A549 (cell line): ENCODE measurements around the gene CCL8. TPM values are rescaled to one million over a fixed set of nuclear protein-coding genes. Genes with fewer than 3 reads are reported as not detected.

Experiments used
- ATAC-seq, 2 experiments: fragments of 200-7000 bp in 1 of 2; fragments of >200 bp in 1 of 2; cut with Nextera tagmentation in 1 of 2; cut with Tn5 transposase in 1 of 2; 3 replicates each; pipeline versions ENCODE4 v1.8.0 to v1.9.1; 2018 to 2020; ENCODE audit warnings: mild to moderate bottlenecking in 1 of 2, moderate library complexity in 1 of 2
- CTCF ChIA-PET: fragments of 300-600 bp; sonication (Branson Sonifier 250); formaldehyde crosslinking; extraction: SDS; loops from one replicate; lab custom pipeline; 2021; ENCODE audit warnings: antibody characterized with exemption, inconsistent platforms; lab: Yijun Ruan, JAX
- POLR2A ChIA-PET: fragments of 350-600 bp; formaldehyde crosslinking; extraction: SDS; loops from one replicate; lab custom pipeline; 2021; ENCODE audit warnings: antibody characterized with exemption, inconsistent platforms; lab: Yijun Ruan, JAX
- DNase-seq, 2 experiments: peaks; one replicate each; pipeline versions ENCODE4 v3.0.0 to v3.0.0-alpha.2; 2011 to 2016; ENCODE audit warnings: low read depth in 1 of 2, low spot score in 1 of 2
- FAIRE-seq: peaks from 2 replicates; lab custom pipeline; 2011; peaks lifted over from hg19 to GRCh38; lab: Jason Lieb, UNC
- H3K27ac ChIP-seq, 2 experiments: fragments of >200 bp; sonication (Bioruptor Twin); formaldehyde crosslinking; 3 replicates each; pipeline ENCODE4 v1.5.1; 2016 to 2017
- H3K4me1 ChIP-seq: fragments of >200 bp; sonication (Bioruptor Twin); formaldehyde crosslinking; 3 replicates; pipeline ENCODE4 v1.6.1; 2016
- H3K4me2 ChIP-seq: fragments of >200 bp; sonication (Bioruptor Twin); formaldehyde crosslinking; 3 replicates; pipeline ENCODE4 v1.6.1; 2016
- H3K4me3 ChIP-seq: fragments of >200 bp; sonication (Bioruptor Twin); formaldehyde crosslinking; 3 replicates; pipeline ENCODE4 v1.5.1; 2016
- H3K9me3 ChIP-seq: fragments of >200 bp; sonication (Bioruptor Twin); formaldehyde crosslinking; 3 replicates; pipeline ENCODE4 v1.6.1; 2016
- BCL3 ChIP-seq: fragments of >200 bp; sonication (Bioruptor Twin); formaldehyde crosslinking; IDR thresholded peaks from 3 replicates; pipeline ENCODE4 v1.6.1; 2016
- CBX2 ChIP-seq: fragments of 200-600 bp; sonication (generic); IDR thresholded peaks from 2 replicates; pipeline ENCODE4 v1.6.1; 2016; ENCODE audit warnings: low read depth, mild to moderate bottlenecking, borderline replicate concordance
- E2F6 ChIP-seq: IDR thresholded peaks from 2 replicates; pipeline ENCODE4 v1.6.1; 2012; ENCODE audit warnings: low read depth, borderline replicate concordance
- ELK1 ChIP-seq: fragments of 150-350 bp; IDR thresholded peaks from 2 replicates; pipeline ENCODE4 v1.6.1; 2014; ENCODE audit warnings: low read depth, mild to moderate bottlenecking, low read length
- EP300 ChIP-seq, 2 experiments: fragments of >200 bp; sonication (Bioruptor Twin); formaldehyde crosslinking; IDR thresholded peaks; 2 replicates in 1 of 2; 3 replicates in 1 of 2; pipeline ENCODE4 v1.6.1; 2016 to 2017
- FOXS1 ChIP-seq: fragments of 250-450 bp; sonication (Bioruptor Pico); IDR thresholded peaks from 2 replicates; pipeline ENCODE4 v1.5.0; 2020; ENCODE audit warnings: mild to moderate bottlenecking, moderate library complexity
- HES2 ChIP-seq: fragments of >200 bp; sonication (Bioruptor Twin); formaldehyde crosslinking; IDR thresholded peaks from 2 replicates; pipeline ENCODE4 v1.6.1; 2016
- HMGXB4 ChIP-seq: fragments of 250-450 bp; sonication (Bioruptor Pico); IDR thresholded peaks from 2 replicates; pipeline ENCODE4 v1.5.0; 2021; ENCODE audit warnings: mild to moderate bottlenecking, moderate library complexity, borderline replicate concordance
- HOXB5 ChIP-seq: fragments of 250-450 bp; sonication (Bioruptor Pico); IDR thresholded peaks from 2 replicates; pipeline ENCODE4 v1.5.0; 2020; ENCODE audit warnings: mild to moderate bottlenecking, moderate library complexity
- MAZ ChIP-seq: fragments of 150-350 bp; IDR thresholded peaks from 2 replicates; pipeline ENCODE4 v1.6.1; 2014; ENCODE audit warnings: antibody characterized with exemption, low read depth, low read length, borderline replicate concordance
- PHF8 ChIP-seq: fragments of 200-600 bp; sonication (generic); IDR thresholded peaks from 2 replicates; pipeline ENCODE4 v1.6.1; 2016; ENCODE audit warnings: low read depth, mild to moderate bottlenecking, antibody characterized with exemption, moderate library complexity, borderline replicate concordance
- POLR2AphosphoS2 ChIP-seq: conservative IDR thresholded peaks from 2 replicates; pipeline ENCODE4 v1.6.1; 2012; ENCODE audit warnings: low read length, improper control_type of control experiment, inconsistent platforms
- RAD21 ChIP-seq, 2 experiments: fragments of >200 bp in 1 of 2; sonication (Bioruptor Twin) in 1 of 2; formaldehyde crosslinking in 1 of 2; IDR thresholded peaks in 1 of 2; conservative IDR thresholded peaks in 1 of 2; 2 replicates in 1 of 2; 3 replicates in 1 of 2; pipeline ENCODE4 v1.6.1; 2012 to 2018; ENCODE audit warnings: inconsistent platforms in 1 of 2
- SMC3 ChIP-seq: fragments of >200 bp; sonication (Bioruptor Twin); formaldehyde crosslinking; IDR thresholded peaks from 3 replicates; pipeline ENCODE4 v1.6.1; 2018; ENCODE audit warnings: inconsistent platforms
- TP53 ChIP-seq: fragments of 250-450 bp; sonication (Bioruptor Pico); IDR thresholded peaks from 2 replicates; pipeline ENCODE4 v1.5.0; 2021; ENCODE audit warnings: mild to moderate bottlenecking, moderate library complexity
- USF2 ChIP-seq: fragments of 450-650 bp; IDR thresholded peaks from 2 replicates; pipeline ENCODE4 v1.6.1; 2014; ENCODE audit warnings: antibody characterized with exemption
- ZSCAN20 ChIP-seq: fragments of 250-450 bp; sonication (Bioruptor Pico); IDR thresholded peaks from 2 replicates; pipeline ENCODE4 v1.8.0; 2022; ENCODE audit warnings: mild to moderate bottlenecking, moderate library complexity
- WGBS: methylation state at CpG from one replicate; pipeline ENCODE4 v1.1.6; 2017; ENCODE audit errors: missing lambda C conversion rate; 5-methylcytosine and 5-hydroxymethylcytosine counted together
- polyA plus RNA-seq, 4 experiments: library from polyadenylated mRNA; depleted of rRNA in 3 of 4; stranded (reverse); fragments of >200 nt; fragmentation: RNase III in 1 of 4; extraction: RNeasy Plus Mini Kit Qiagen cat#74134 plus additional on column Dnase treatment in 1 of 4; gene quantifications; 2 replicates in 3 of 4; 3 replicates in 1 of 4; pipeline ENCODE4 v1.2.3, GENCODE V29; 2011 to 2017

CCL8 gene
- polyA plus RNA-seq, 2 of the 4 experiments (the other 2 are of a cell fraction) = not detected

- no peak for FAIRE-seq
- CTCF ChIA-PET = interaction anchor here (1.2 to 18.3 kb wide), 6 partner anchors 7 to 156 kb away, joined by 3 to 571 read pairs (median 58); partner anchors contain the start of gene CCL8
- Histone ChIP-seq H3K4me3 (no peak overlapping the region), H3K4me2 (no peak overlapping the region), H3K9me3 (peaks cover 8% of the 10 kb centered on the region; the same call in 2 of the 3 replicates), H3K4me1 (no peaks in the 10 kb centered on the region), H3K27ac (no peak overlapping the region)
- 89% methylated on average over 3 of the region's 3 CpGs for WGBS
- POLR2A ChIA-PET = no interaction called here
- TF ChIP-seq PHF8 = no peak
- no peak for TF ChIP-seq ELK1
- no peak for TF ChIP-seq FOXS1
- TF ChIP-seq ZSCAN20 = no peak
- no peak for TF ChIP-seq TP53 (CRISPR knock-in tag)
- TF ChIP-seq HES2 = no peak
- no peak for TF ChIP-seq USF2
- no peak for TF ChIP-seq EP300 (IDR thresholded peaks at IDR 0.05)
- no peak for ATAC-seq
- DNase-seq = no peak
Measured at GRCh38 chr17:34358631-34359030, 39.4 kb downstream of the CCL8 start.

GRCh38 chr17:34360601-34361270 is 41.5 kb downstream of the CCL8 start:
- Histone ChIP-seq H3K4me1 (no peaks in the 10 kb centered on the region), H3K9me3 (no peaks in the 10 kb centered on the region), H3K4me3 (no peak overlapping the region), H3K4me2 (no peak overlapping the region), H3K27ac (no peak overlapping the region)
- POLR2A ChIA-PET = interaction anchor here (0.5 kb wide), 1 partner anchor 189 kb away, joined by 3 read pairs; no protein-coding TSS in a partner anchor
- ATAC-seq (no peak), FAIRE-seq (no peak), DNase-seq (no peak)
- CTCF ChIA-PET = interaction anchor here (0.7 to 18.3 kb wide), 77 partner anchors 9 to 668 kb away, joined by 3 to 571 read pairs (median 6); partner anchors contain the start of genes CCL11, CCL2, CCL7 and CCL8
- WGBS = 69% methylated on average over 11 of the region's 11 CpGs
- no peak for TF ChIP-seq HOXB5
- no peak for TF ChIP-seq MAZ
- TF ChIP-seq E2F6 = no peak
- TF ChIP-seq SMC3 = no peak
- no peak for TF ChIP-seq BCL3
- no peak for TF ChIP-seq RAD21 (conservative IDR thresholded peaks at IDR 0.05 in 1 of 2, IDR thresholded peaks at IDR 0.05 in 1 of 2)
- TF ChIP-seq POLR2AphosphoS2 = no peak
- TF ChIP-seq CBX2 = no peak
- TF ChIP-seq HMGXB4 = no peak
